ENCODE results near the gene NINL. TPM values are rescaled to one million over a fixed set of nuclear protein-coding genes. Genes with fewer than 3 reads are reported as not detected.
A peak's percentile ranks its signal among the peaks of the same experiment; 100 is the strongest.
"Not testable (repeated sequence)": the region's sequence is repeated elsewhere in the genome, so short reads cannot be mapped to it uniquely, and the experiment has no call there.

NINL gene
- total and polyA plus RNA-seq, 12 donors = 1.3 to 17.9 (median 3.8) TPM

DNA sequence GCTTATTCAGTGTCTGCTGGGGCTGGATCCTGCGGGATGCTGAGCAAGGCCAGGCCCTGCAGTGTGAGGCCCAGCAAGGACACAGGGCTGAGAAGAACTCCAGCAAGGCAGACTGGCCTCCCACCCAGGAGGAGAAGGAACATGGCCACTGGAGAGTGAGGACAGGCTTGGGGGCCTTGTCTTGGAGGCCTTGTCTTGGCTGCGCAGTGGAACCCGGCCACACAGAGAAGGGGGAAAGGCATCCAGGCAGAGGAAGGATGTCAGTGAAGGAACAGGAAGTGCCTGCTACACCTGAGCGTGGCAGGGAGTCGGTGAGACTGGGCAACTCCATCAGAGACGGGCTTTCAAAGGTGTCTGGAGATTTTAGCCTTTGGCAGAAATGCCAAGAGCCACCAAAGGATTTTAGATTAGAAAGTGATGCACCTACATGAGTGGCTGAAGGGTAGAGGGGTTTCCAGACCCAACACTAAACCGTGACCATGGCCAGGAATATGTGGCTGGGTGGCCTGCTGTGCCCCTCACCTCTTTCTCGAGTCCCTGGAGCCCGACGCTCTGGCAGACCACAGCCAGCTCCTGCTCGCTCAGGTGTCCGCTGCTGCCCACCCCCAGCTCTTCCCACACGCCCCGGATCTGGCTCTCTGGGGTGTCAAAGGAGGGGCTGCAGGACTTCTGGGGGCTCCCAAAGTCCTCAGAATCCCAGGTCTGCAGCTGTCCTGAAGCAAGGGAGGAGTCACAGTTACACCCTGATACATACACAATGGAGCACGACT, 80.8 kb downstream of the NINL start:
- Histone ChIP-seq H3K9me3 (no peaks in the 10 kb centered on the region), H3K36me3 (peaks cover 0 to 38% (median 2%) of the 10 kb centered on the region in 9 donors), H3K27me3 (no peaks in the 10 kb centered on the region), H3K27ac (no peak overlapping the region), H3K4me3 (no peak overlapping the region), H3K4me1 (no peaks in the 10 kb centered on the region)
- no peak for DNase-seq
- WGBS, 2 donors = 91 to 92% methylated on average over 15 of the region's 15 CpGs
- intact Hi-C loops (cut with DNase I) = no loop called here
- ATAC-seq = no peak
- TF ChIP-seq, protein P1, sequence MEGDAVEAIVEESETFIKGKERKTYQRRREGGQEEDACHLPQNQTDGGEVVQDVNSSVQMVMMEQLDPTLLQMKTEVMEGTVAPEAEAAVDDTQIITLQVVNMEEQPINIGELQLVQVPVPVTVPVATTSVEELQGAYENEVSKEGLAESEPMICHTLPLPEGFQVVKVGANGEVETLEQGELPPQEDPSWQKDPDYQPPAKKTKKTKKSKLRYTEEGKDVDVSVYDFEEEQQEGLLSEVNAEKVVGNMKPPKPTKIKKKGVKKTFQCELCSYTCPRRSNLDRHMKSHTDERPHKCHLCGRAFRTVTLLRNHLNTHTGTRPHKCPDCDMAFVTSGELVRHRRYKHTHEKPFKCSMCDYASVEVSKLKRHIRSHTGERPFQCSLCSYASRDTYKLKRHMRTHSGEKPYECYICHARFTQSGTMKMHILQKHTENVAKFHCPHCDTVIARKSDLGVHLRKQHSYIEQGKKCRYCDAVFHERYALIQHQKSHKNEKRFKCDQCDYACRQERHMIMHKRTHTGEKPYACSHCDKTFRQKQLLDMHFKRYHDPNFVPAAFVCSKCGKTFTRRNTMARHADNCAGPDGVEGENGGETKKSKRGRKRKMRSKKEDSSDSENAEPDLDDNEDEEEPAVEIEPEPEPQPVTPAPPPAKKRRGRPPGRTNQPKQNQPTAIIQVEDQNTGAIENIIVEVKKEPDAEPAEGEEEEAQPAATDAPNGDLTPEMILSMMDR (IDR thresholded peaks at IDR 0.05) = no peak

DNA sequence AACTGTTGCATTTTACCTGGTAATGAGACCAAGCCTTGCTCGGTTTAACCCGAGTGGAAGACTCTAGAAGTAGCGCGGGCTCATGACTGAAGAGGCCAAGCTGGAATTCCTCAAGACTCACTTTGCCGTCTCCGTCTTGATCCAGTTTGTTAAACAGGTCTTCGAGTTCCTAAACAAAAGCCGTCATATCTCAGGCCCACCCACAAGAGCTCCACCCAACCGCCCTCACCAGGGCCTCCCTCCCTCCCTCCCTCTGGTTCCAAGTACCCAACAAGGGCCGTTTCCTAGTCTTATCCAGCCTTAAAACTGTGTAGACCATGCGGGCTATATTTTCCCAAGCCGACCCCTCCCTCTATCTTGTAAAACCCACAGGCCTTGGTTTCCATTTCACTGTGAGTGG, 81.4 kb downstream of the NINL start:
- 93 to 95% methylated on average over 12 of the region's 12 CpGs for WGBS, 2 donors
- no peaks in the 10 kb centered on the region for H3K4me1 ChIP-seq
- intact Hi-C loops (cut with DNase I) = no loop called here
- H3K27me3 ChIP-seq = no peaks in the 10 kb centered on the region
- TF ChIP-seq, protein P1 (IDR thresholded peaks at IDR 0.05) = no peak
- ATAC-seq (no peak), DNase-seq (no peak)
- peaks cover 0 to 32% (median 0%) of the 10 kb centered on the region in 9 donors for H3K36me3 ChIP-seq
- no peak overlapping the region for H3K4me3 ChIP-seq
- no peaks in the 10 kb centered on the region for H3K9me3 ChIP-seq
- H3K27ac ChIP-seq = no peak overlapping the region

DNA sequence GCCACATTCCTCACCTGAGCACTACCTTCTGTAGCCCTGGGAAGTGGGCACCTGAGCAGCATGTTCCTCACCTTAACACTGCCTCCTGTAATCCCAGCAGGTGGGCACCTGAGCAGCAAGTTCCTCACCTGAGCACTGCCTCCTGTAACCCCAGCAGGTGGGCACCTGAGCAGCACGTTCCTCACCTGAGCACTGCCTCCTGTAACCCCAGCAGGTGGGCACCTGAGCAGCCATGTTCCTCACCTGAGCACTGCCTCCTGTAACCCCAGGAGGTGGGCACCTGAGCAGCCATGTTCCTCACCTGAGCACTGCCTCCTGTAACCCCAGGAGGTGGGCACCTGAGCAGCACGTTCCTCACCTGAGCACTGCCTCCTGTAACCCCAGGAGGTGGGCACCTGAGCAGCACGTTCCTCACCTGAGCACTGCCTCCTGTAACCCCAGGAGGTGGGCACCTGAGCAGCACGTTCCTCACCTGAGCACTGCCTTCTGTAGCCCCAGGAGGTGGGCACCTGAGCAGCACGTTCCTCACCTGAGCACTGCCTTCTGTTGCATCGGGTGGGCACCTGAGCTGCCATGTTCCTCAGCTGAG, 82.2 kb downstream of the NINL start:
- H3K4me3 ChIP-seq; H3K27me3 ChIP-seq; H3K27ac ChIP-seq; intact Hi-C loops (cut with DNase I); H3K4me1 ChIP-seq; H3K9me3 ChIP-seq; ATAC-seq; DNase-seq: not testable (repeated sequence)
- WGBS, 2 donors = 93 to 95% methylated on average over 5 to 6 of the region's 6 CpGs
- peaks cover 0 to 25% (median 0%) of the 10 kb centered on the region in 9 donors for H3K36me3 ChIP-seq

DNA sequence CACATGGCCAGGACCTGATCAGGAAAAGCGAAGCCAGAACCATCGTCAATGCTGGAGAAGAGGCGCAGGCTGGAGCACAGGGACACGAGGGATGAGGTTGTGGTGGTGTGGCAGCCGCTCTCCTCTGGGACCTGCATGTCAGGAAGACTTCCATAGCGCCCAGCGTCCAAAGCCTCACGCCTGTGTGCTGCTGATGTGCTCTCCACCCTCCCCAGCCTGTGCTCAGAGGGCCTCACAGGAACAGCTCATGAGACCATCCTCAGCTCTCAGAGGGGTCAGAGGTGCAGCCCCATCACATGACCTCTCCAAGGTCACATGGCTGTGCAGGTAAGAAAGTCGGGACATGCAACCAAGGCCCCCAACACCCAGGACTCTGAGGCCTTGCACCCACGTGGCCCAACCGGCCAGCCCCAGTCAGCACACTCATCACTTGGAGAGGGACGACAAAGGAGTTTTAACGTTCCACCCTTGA, 84.4 kb downstream of the NINL start:
- Histone ChIP-seq H3K27ac (no peak overlapping the region), H3K4me1 (no peaks in the 10 kb centered on the region), H3K36me3 (peaks cover 0 to 20% (median 0%) of the 10 kb centered on the region in 9 donors), H3K4me3 (no peak overlapping the region), H3K9me3 (no peaks in the 10 kb centered on the region), H3K27me3 (no peaks in the 10 kb centered on the region)
- ATAC-seq (peak in 1 of 8 donors; percentile 12), DNase-seq (no peak)
- intact Hi-C loops (cut with DNase I) = no loop called here
- 90 to 91% methylated on average over 13 of the region's 13 CpGs for WGBS, 2 donors
- TF ChIP-seq, protein P1 (IDR thresholded peaks at IDR 0.05) = no peak

All from heart right ventricle (tissue), 16 donors.